GM10266 (cell line): ENCODE data around the gene SLC35F6.
"Not testable (repeated sequence)": the region's sequence is repeated elsewhere in the genome, so short reads cannot be mapped to it uniquely, and the experiment has no call there.

Source experiments
- DNase-seq: peaks from one replicate; pipeline ENCODE4 v3.0.0; 2012; ENCODE audit errors: extremely low spot score
- CTCF ChIP-seq: IDR thresholded peaks from 2 replicates; pipeline ENCODE4 v1.5.1; 2012; ENCODE audit warnings: mild to moderate bottlenecking, low read depth; ENCODE audit not compliant: control insufficient read depth, insufficient read depth; ENCODE audit errors: missing control alignments

Gene SLC35F6

GRCh38 chr2:26809876-26810577 lies 45.9 kb downstream of the SLC35F6 start:
- no peak for DNase-seq
- no peak for TF ChIP-seq CTCF

GRCh38 chr2:26811261-26811660 lies 47.2 kb downstream of the SLC35F6 start:
- TF ChIP-seq CTCF = no peak
- no peak for DNase-seq

- DNase-seq = no peak
- TF ChIP-seq CTCF = no peak
Observed at GRCh38 chr2:26811791-26812694, 48.0 kb downstream of the SLC35F6 start.

- TF ChIP-seq CTCF = no peak
- DNase-seq = no peak
Observed at GRCh38 chr2:26812731-26813130, 48.6 kb downstream of the SLC35F6 start.

- not testable (repeated sequence) for DNase-seq
Observed at GRCh38 chr2:26814072-26814765, 50.1 kb downstream of the SLC35F6 start.

- no peak for DNase-seq
Observed at GRCh38 chr2:26816893-26817292, 52.8 kb downstream of the SLC35F6 start.

More at GRCh38 chr2:26816893-26817292, 52.8 kb downstream of the SLC35F6 start:
- no peak for TF ChIP-seq CTCF
